HL-60 (cell line): ENCODE measurements around the gene TMEM117.

ENCODE experiments used
- CTCF ChIP-seq: IDR thresholded peaks from one replicate; pipeline ENCODE4 v1.5.1; 2011; ENCODE audit warnings: low read length, control low read depth, inconsistent platforms; ENCODE audit not compliant: insufficient read depth
- POLR2AphosphoS5 ChIP-seq: IDR thresholded peaks from 2 replicates; pipeline ENCODE4 v1.6.1; 2012; ENCODE audit warnings: low read depth
- SPI1 ChIP-seq: IDR thresholded peaks from 2 replicates; pipeline ENCODE4 v1.6.1; 2012; ENCODE audit warnings: low read depth, mild to moderate bottlenecking, borderline replicate concordance

GRCh38 chr12:44314007-44314500, 478.2 kb downstream of the TMEM117 start:
- TF ChIP-seq CTCF (no peak), POLR2AphosphoS5 (no peak), SPI1 (no peak)
